Left hindlimb (tissue), 1 donor: ENCODE data around the gene SLC35D2.
"Not testable (repeated sequence)": the region's sequence is repeated elsewhere in the genome, so short reads cannot be mapped to it uniquely, and the experiment has no call there.

ENCODE experiments used
- DNase-seq: peaks from one replicate; pipeline ENCODE4 v3.0.0-alpha.2; 2018

SLC35D2 gene

GRCh38 chr9:96399325-96399633 is 15.8 kb upstream of the SLC35D2 start:
- DNase-seq, result no peak

DNA sequence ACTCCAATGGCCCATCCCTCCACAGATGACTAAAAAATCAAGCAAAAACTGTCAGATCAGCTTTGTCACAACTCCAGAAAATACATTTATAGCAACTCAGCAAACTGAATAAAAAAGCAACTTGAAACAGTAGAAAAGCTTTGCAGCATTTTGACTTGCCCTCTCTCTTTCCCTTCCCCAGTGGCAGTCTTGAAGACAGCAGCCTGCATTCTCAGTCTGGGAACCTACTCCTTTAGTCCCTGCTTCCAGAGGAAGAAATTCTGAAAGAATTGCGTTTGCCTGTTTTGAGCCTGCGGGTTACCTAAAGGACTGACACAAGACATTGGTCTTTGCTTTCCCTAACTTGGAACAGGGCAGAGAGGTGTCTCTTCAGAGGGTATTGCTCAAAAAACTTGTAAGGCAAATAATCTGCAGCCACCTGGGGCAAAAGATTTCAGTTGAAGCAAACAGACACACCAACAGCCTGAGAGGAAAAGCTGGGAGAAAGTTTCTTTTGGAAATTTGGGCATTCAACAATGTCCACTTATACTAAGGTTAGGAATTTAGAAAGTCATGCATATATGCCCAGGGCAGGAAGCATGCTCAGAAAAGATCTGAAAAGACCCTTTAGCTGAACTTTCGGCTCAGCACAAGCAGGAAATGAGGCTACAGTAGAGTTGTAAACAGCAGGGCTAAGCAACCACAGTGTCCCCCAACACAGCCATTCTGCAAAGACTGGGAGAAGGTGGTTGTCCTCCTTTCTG is 15.2 kb upstream of the SLC35D2 start:
- no peak for DNase-seq

DNA sequence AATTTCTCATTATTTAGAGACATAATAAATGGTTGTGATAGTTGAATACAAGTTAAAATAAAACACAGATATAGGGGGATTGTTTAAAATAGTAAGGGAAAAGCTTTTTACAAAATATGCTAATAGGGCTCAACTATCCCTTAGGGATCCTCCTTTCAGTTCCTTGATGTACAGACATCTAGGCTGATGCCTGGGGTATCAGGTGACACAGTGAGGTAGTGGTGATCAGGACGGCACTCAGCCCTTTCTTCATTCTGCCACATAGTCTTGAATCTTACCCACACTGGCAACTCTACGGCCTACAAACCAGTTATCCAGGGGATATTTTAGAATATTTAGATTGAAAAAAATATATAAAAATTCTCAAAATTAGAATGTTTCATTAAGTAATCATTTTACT is 12.5 kb upstream of the SLC35D2 start:
- DNase-seq, result no peak

GRCh38 chr9:96394832-96395496 is 11.5 kb upstream of the SLC35D2 start:
- DNase-seq, result no peak

DNA sequence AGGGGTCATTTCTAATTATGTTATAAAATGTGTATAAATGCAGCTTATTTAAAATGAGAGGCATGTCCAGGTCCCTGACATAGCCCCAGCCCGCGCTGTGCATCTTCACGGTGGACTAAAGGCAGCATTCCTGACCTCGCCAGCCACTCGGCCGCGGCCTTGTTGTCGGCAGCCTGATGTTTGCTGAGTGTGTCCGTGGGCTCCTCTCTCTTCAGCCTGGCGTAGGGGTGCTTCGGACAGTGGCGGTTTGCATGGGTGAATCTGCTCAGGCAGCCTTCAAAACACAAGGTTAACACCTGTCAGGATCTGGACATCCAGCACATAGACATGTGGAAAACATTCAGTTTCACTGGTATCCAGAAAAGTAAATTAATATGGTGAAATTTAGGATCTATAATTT is 8.8 kb upstream of the SLC35D2 start:
- DNase-seq, result no peak

DNA sequence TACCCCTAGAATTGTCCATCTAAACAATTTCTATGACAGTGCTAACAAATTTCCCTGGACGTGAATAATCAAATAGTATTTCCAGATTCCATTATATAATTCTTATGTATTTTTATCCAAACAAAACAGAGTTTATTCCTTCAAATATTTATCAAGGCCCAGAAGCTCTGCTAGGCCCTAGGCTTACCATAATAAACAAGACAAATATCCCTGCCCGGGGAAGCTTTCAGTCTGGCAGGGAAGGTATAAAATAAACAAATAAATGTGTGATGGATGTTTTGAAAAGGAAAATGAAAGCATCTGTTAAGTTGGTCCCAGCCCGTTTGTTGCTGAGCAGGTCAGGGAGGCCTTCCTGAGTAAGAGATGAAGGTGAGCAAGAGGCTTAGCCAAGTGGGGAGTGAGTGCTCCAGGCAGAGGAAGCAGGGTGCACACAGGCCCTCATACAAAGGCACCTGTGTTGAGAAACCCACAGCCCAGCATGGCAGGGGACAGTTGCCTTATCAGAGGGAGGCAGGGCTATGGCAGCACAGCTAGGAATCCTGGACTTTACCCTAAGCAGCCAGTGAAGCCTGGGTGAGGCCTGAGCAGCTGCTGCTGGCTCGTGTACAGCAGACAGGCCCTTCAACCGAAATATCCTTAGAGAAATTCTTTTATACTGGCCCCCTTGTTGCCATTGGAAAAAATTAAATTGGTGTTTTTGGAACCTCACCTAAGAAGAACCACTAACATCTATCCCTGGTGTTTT is 7.7 kb upstream of the SLC35D2 start:
- DNase-seq, result no peak

GRCh38 chr9:96388144-96388543 is 4.6 kb upstream of the SLC35D2 start:
- DNase-seq, result no peak

GRCh38 chr9:96386157-96386556 is 2.6 kb upstream of the SLC35D2 start:
- no peak for DNase-seq

DNA sequence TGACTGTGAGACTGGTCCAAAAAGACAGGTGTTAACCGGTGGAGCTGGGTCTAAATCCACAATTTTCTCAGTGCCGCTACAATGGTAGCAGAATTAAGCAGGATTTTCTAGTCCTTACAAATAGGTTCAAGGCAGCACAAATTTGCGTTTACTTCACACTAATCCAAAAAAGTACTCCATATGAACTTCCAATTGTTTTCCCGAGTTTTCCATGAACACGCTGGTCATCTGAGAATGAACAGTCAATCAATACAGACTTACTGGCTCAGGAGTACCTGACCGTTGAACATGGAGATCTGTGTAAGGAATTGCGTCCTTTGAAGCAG is 709 bp downstream of the SLC35D2 start:
- no peak for DNase-seq

DNA sequence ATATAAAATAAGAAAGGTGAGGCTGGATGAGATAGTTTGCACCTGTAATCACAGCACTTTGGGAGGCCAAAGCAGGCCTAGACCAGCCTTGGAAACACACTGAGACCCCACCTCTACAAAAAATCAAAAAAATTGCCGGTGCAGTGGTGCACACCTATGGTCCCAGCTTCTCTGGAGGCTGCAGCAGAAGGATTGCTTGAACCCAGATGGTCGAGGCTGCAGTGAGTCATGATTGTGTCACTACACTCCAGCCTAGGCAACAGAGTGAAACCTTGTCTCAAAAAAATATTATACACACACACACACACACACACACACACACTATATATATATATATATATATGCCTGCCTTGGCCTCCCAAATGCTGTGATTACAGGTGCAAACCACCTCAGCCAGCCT is 1.3 kb downstream of the SLC35D2 start:
- no peak for DNase-seq

- no peak for DNase-seq
Observed at GRCh38 chr9:96381696-96382095, 1.8 kb downstream of the SLC35D2 start.

DNA sequence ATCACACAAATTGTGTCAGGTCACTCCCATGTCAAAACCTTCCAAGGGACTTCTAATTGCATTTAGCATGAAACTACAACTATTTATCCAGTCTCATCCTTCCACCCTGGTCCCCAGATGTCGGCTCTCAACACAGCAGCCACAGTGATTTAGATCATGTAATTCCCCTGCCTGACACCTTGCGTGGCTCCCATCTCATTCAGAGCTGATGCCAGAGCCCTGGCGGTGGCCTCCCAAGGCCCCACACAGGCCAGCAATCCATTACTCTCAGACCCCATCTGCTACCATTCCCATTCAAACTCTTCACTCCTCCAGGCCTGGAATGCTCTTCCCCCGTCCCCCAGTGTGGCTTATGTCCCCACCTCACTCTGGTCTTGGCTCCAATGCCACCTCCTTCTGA is 2.4 kb downstream of the SLC35D2 start:
- DNase-seq, result no peak

- no peak for DNase-seq
Observed at GRCh38 chr9:96379461-96379860, 4.0 kb downstream of the SLC35D2 start.

GRCh38 chr9:96378187-96378586 is 5.3 kb downstream of the SLC35D2 start:
- no peak for DNase-seq

DNA sequence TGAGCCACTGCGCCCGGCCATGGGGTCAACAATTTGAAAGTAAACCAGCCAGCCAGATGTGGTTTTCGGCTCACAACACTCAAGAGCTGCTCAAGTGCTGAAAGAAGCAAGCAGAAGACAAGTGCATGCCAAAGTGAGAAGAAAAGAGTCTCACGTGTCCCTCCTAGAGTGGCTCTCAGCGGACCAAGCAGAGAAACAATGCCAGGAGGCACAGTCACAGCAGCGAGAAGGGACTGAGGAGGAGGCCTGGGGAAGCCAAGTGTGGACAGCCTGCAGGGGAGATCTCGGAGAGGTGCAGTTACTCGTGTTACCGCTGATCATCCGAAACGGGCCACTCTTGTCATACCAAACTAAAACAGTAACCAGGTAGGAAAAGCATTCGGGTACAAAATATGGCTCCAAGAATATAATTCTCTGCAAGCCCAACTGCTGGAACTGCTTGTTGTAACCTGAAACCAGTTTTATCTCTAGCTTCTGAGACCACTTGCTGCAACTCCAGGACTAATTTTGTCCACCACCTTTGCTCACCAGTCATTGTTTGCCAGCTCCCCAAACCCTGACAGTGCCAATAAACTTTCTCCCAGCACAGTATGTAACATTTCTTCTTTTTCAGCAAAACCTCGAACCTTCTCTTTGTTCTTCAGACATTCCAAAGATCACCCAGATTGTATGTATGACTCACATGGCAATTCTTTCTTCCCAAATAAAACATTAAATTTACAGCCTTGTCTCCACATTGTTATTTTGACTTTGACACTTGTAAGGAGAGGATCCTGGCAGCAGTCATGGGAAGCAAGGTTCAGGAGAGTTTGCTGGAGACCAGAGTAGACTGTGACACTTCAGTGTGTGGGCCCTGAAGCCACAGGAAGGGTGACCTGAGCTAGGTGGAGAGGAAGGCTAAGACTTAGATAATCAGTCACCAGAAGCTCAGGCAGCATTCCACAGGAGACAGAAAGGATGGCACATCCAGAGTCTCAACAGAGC is 6.3 kb downstream of the SLC35D2 start:
- DNase-seq, result no peak

DNA sequence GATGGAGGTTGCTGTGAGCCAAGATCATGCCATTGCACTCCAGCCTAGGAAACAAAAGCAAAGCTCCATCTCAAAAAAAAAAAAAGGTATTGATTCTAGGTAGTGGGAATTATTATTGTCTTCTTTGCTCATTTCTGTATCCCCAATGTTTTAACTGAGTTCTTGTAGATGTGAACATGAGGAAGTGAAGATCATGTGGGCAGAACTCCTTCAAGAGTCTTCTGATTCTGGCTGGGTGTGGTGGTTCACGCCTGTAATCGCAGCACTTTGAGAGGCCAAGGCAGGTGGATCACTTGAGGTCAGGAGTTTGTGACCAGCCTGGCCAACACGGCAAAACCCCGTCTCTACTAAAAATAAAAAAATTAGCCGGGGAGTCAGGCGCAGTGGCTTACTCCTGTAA is 8.0 kb downstream of the SLC35D2 start:
- not testable (repeated sequence) for DNase-seq

DNA sequence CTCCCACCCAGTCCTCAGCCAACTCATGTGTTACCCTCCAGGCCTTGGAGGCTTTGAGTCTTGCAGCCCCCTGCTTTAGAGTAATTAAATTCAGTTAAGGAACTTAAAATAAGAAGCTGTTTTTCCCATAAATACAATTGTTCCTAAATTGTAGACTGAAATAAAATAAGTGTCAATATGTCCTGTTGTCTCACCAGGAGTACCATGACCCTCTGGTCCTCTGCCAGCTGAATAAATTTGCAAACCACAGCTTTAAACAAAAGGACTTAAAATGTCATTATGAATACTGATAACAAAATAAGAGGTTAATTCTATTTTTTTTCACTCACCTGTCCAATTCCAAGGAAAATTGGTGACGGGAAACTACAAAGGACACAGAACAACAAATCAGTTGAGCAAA is 15.6 kb downstream of the SLC35D2 start:
- DNase-seq, result no peak

DNA sequence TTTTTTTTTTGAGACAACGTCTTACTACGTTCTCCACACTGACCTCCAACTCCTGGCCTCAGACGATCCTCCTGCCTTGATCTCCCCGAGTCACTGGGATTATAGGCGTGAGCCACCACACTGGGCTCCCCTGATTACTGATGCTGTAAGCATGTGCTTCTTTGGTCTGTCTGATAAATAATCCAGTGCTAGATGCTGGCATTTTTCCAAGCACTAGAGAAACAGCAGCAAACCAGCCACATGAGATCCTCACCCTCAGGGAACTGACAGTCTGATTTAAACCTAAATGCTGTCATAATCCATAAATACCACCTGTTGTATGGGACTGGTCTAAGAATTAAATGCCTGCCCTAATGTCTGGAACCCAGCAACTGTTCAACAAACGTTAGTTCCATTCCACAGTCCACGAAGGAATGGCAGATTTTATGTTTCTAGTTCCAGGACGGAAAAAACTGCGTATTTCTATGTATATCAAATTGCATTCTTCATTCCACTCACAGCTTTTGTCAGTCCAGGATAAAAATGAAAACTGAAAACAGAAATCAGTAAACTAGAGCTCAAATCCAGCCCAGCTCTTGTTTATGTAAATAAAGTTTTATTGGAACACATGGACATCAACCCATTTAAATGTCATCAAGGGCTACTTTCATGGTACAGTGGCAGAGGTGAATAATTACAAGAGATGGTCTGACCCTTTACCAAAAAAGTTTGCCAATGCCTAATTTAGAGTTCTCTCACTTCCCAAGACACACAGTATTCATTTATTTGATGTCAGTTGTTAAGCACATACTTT is 20.1 kb downstream of the SLC35D2 start:
- no peak for DNase-seq

GRCh38 chr9:96362119-96362518 is 21.4 kb downstream of the SLC35D2 start:
- DNase-seq, result not testable (repeated sequence)

DNA sequence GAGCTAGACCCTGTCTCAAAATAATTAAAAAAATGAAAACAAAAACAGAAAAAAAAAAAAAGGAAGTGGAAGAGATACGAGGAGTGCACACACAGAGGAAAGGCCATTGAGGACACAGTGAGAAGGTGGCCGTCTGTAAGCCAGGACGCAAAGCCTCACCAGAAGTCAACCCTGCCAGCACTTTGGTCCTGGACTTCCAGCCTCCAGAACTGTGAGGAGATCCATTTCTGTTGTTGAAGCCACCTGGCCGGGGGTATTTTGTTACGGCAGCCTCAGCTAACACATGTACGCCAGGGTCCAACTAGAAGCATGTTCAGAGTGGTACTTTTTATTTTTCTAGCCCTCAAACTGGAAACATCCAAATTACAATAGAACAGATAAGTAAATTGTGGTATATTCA is 21.8 kb downstream of the SLC35D2 start:
- DNase-seq, result no peak

- DNase-seq, result no peak
Observed at GRCh38 chr9:96360976-96361375, 22.5 kb downstream of the SLC35D2 start.

DNA sequence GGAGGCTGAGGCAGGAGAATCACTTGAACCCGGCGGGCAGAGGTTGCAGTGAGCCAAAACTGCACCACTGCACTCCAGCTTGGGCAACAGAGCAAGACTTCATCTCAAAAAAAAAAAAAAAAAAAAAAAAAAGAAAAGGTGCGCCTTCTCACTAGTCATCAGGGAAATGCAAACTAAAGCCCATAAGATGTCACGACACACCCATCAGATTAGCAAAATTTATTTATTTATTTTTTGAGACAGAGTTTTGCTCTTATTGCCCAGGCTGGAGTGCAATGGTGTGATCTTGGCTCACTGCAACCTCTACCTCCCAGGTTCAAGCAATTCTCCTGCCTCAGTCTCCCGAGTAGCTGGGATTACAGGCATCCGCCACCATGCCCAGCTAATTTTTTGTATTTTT is 23.0 kb downstream of the SLC35D2 start:
- not testable (repeated sequence) for DNase-seq
